Progenitor cell of endocrine pancreas (in vitro differentiated cells): ENCODE measurements around the gene ENTPD7. TPM values are rescaled to one million over a fixed set of nuclear protein-coding genes. Genes with fewer than 3 reads are reported as not detected.

Experiments
- DNase-seq: peaks from one replicate; pipeline ENCODE4 v3.0.0; 2021; ENCODE audit warnings: low spot score; ENCODE audit not compliant: unreplicated experiment
- H3K27ac Mint-ChIP-seq: 2 replicates; pipeline ENCODE4 v1.8.0; 2021; ENCODE audit warnings: mild to moderate bottlenecking, moderate library complexity, mixed read lengths
- H3K27me3 Mint-ChIP-seq: 2 replicates; pipeline ENCODE4 v1.8.0; 2021; ENCODE audit warnings: mixed read lengths
- H3K36me3 Mint-ChIP-seq: 2 replicates; pipeline ENCODE4 v1.8.0; 2022; ENCODE audit warnings: mixed read lengths; ENCODE audit not compliant: insufficient read depth
- H3K4me1 Mint-ChIP-seq: 2 replicates; pipeline ENCODE4 v1.8.0; 2021; ENCODE audit warnings: low read depth, mixed read lengths
- H3K4me3 Mint-ChIP-seq: 2 replicates; pipeline ENCODE4 v1.8.0; 2021; ENCODE audit warnings: low read depth, mild to moderate bottlenecking, moderate library complexity, mixed read lengths
- H3K9me3 Mint-ChIP-seq: 2 replicates; pipeline ENCODE4 v1.8.0; 2021; ENCODE audit warnings: low read depth, mixed read lengths
- long read RNA-seq: library from polyadenylated mRNA; unstranded; transcript quantifications from one replicate; pipeline ENCODE4 v2.0.0, GENCODE V29; 2020
- total RNA-seq: library from RNA; stranded (reverse); gene quantifications from 2 replicates; pipeline ENCODE4 v1.2.1, GENCODE V29; 2021
- TF ChIP-seq, protein P1 (sequence below): fragments of 200-600 bp; sonication (generic); IDR thresholded peaks from one replicate; pipeline ENCODE4 v1.5.0; 2021; ENCODE audit warnings: antibody characterized with exemption, mild to moderate bottlenecking; ENCODE audit not compliant: unreplicated experiment

ENTPD7 gene
- 29.1 and 31.2 TPM in 2 replicates for total RNA-seq
- long read RNA-seq, transcript ENTPD7-201 (13 exons, 3,550 nt): major isoform, 55 of 74 reads
- long read RNA-seq, partial matches to known transcripts: 11 of 74 reads
- long read RNA-seq, other reads (novel, unspliced or antisense): 8 of 74 reads

- H3K9me3 Mint-ChIP-seq: no peaks in the 10 kb centered on the region
- peaks cover 19% of the 10 kb centered on the region for H3K27me3 Mint-ChIP-seq
- peak; percentile 92 for DNase-seq
- H3K27ac Mint-ChIP-seq: peak within 1 kb of the TSS; percentile 89
- peaks cover 11% of the 10 kb centered on the region for H3K4me1 Mint-ChIP-seq
- H3K4me3 Mint-ChIP-seq: peak within 1 kb of the TSS; percentile 83
- H3K36me3 Mint-ChIP-seq: peaks cover 8% of the 10 kb centered on the region
- TF ChIP-seq, protein P1, sequence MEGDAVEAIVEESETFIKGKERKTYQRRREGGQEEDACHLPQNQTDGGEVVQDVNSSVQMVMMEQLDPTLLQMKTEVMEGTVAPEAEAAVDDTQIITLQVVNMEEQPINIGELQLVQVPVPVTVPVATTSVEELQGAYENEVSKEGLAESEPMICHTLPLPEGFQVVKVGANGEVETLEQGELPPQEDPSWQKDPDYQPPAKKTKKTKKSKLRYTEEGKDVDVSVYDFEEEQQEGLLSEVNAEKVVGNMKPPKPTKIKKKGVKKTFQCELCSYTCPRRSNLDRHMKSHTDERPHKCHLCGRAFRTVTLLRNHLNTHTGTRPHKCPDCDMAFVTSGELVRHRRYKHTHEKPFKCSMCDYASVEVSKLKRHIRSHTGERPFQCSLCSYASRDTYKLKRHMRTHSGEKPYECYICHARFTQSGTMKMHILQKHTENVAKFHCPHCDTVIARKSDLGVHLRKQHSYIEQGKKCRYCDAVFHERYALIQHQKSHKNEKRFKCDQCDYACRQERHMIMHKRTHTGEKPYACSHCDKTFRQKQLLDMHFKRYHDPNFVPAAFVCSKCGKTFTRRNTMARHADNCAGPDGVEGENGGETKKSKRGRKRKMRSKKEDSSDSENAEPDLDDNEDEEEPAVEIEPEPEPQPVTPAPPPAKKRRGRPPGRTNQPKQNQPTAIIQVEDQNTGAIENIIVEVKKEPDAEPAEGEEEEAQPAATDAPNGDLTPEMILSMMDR: no peak
These were observed at the start of gene ENTPD7 for GRCh38 chr10:99659031-99659867. Gene ENTPD7 (plus strand): TSS chr10:99659509. CDS start chr10:99659957, 448 bp downstream.

GRCh38 chr10:99610221-99610620 is 49.1 kb upstream of the ENTPD7 start:
- TF ChIP-seq, protein P1: no peak
- Mint-ChIP-seq H3K27ac (no peak overlapping the region), H3K4me3 (no peak overlapping the region), H3K4me1 (no peaks in the 10 kb centered on the region), H3K27me3 (no peaks in the 10 kb centered on the region), H3K36me3 (no peaks in the 10 kb centered on the region), H3K9me3 (no peaks in the 10 kb centered on the region)
- no peak for DNase-seq

DNA sequence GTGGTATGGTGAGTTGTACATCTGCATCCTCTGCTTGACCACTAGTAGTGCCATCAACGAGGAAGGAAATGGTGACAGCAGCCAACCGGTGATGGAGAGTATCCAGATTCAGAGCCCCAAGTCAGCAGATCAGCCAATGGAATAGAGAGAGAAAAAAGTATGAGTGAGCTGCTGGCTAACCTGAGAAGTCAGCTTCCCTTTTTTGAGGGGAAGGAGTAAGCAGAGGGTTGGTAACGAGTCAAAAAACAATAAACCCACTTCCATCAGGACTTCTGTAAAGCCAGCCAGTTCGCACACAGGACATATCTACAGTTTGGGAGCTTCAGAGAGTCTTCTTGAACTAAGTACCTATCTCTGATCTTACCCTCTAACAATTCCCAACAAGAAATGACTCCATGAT is 48.0 kb upstream of the ENTPD7 start:
- no peaks in the 10 kb centered on the region for H3K9me3 Mint-ChIP-seq
- no peaks in the 10 kb centered on the region for H3K36me3 Mint-ChIP-seq
- TF ChIP-seq, protein P1: no peak
- no peak overlapping the region for H3K27ac Mint-ChIP-seq
- DNase-seq: no peak
- no peaks in the 10 kb centered on the region for H3K27me3 Mint-ChIP-seq
- no peak overlapping the region for H3K4me3 Mint-ChIP-seq
- no peaks in the 10 kb centered on the region for H3K4me1 Mint-ChIP-seq

DNA sequence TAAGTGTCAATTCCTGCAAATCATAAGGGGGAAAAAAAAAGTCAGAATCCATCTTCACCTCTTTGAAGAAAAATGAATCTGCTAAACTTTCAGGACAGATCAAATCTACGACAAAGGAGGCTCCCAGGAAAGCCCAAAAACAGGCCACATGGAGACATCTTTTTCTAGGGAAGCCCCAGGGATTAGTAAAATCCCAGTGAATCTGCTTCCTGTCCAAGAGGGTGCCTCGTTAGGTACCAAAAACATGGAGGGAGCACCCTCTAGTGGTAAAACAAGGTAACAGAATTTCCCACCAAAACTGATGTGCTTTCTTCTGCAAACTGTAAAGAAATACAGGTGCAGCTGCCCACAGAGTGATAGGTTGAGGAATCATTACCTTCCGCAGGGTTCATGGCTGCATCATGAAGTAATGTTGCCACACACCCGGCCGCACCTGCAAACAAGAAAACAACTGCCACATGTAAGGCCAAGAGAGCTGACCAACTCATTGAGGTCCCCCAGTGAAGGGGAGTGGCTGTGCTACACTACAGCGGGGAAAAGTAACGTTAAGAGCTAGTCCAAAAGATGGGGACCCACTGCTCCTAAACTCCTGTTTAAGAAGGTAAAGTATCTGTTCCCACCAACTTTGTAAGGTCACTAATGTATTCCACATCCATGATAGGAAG is 47.0 kb upstream of the ENTPD7 start:
- Mint-ChIP-seq H3K4me3 (no peak overlapping the region), H3K36me3 (no peaks in the 10 kb centered on the region), H3K27me3 (no peaks in the 10 kb centered on the region), H3K4me1 (no peaks in the 10 kb centered on the region), H3K9me3 (no peaks in the 10 kb centered on the region), H3K27ac (no peak overlapping the region)
- peak; percentile 19 for DNase-seq
- TF ChIP-seq, protein P1: peak; percentile 85

DNA sequence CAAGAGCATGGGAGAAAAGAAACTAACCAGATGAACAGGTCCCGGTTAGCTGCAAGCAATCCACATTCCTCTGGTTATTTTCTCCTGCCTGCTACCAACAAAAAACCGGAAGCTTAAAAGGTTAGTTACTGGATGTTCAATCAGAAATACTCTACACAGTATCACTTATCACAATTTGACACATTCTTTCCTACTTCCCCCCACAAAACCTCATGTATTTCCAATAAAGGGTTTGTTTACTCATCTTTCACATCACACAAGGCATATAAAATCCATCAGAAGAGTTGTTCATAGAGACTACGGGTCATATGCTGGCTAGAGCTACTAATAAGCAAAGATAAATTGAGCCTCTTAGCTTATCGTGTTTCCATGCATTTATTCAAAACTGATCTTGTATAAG is 43.9 kb upstream of the ENTPD7 start:
- no peak for DNase-seq
- no peaks in the 10 kb centered on the region for H3K36me3 Mint-ChIP-seq
- peaks cover 11% of the 10 kb centered on the region for H3K4me1 Mint-ChIP-seq
- TF ChIP-seq, protein P1: no peak
- no peaks in the 10 kb centered on the region for H3K27me3 Mint-ChIP-seq
- no peaks in the 10 kb centered on the region for H3K9me3 Mint-ChIP-seq
- no peak overlapping the region for H3K4me3 Mint-ChIP-seq
- no peak overlapping the region for H3K27ac Mint-ChIP-seq
